PC-3 (cell line): ENCODE data around the gene TBC1D14. TPM values are rescaled to one million over a fixed set of nuclear protein-coding genes. Genes with fewer than 3 reads are reported as not detected.

ENCODE experiments used
- ATAC-seq: fragments of 200-7000 bp; cut with Tn5 transposase; 2 replicates; pipeline ENCODE4 v1.9.1; 2020; ENCODE audit warnings: mild to moderate bottlenecking, moderate library complexity
- BruUV-seq: library from RNA; stranded (reverse); fragments of 400-500 nt; replicated peaks from 2 replicates; lab custom pipeline; 2021; lab: Mats Ljungman, UMichigan
- CTCF ChIA-PET: fragments of 300-600 bp; sonication (Branson Sonifier 250); formaldehyde crosslinking; loops from one replicate; lab custom pipeline; 2022; ENCODE audit warnings: antibody characterized with exemption; lab: Charles Lee
- POLR2A ChIA-PET: fragments of 300-600 bp; sonication (Branson Sonifier 250); formaldehyde crosslinking; loops from one replicate; lab custom pipeline; 2022; ENCODE audit warnings: antibody characterized with exemption; ENCODE audit not compliant: unreplicated experiment; lab: Charles Lee
- DNase-seq: peaks from one replicate; pipeline ENCODE4 v3.0.0-alpha.2; 2015
- H2AFZ ChIP-seq: fragments of 300-600 bp; sonication (generic); 2 replicates; pipeline ENCODE4 v1.6.0; 2016; ENCODE audit warnings: antibody characterized with exemption, low read length
- H3F3A ChIP-seq: fragments of 300-600 bp; sonication (generic); one replicate; pipeline ENCODE4 v1.6.0; 2017; ENCODE audit warnings: antibody characterized with exemption, low read length, control low read depth, mild to moderate bottlenecking; ENCODE audit not compliant: unreplicated experiment
- H3K27ac ChIP-seq: fragments of 300-600 bp; sonication (generic); 2 replicates; pipeline ENCODE4 v1.5.1; 2016; ENCODE audit warnings: mild to moderate bottlenecking, low read length
- H3K27me3 ChIP-seq: fragments of 300-600 bp; sonication (generic); 2 replicates; pipeline ENCODE4 v1.6.1; 2016; ENCODE audit warnings: low read length, mixed read lengths
- H3K36me3 ChIP-seq: fragments of 300-600 bp; sonication (generic); 2 replicates; pipeline ENCODE4 v1.6.1; 2016; ENCODE audit warnings: low read depth, mixed run types, low read length, mixed read lengths
- H3K4me1 ChIP-seq: fragments of 300-600 bp; sonication (generic); 2 replicates; pipeline ENCODE4 v1.5.1; 2016; ENCODE audit warnings: low read length; ENCODE audit not compliant: insufficient read depth
- H3K4me2 ChIP-seq: fragments of 300-600 bp; sonication (generic); 2 replicates; pipeline ENCODE4 v1.6.0; 2016; ENCODE audit warnings: low read length
- H3K4me3 ChIP-seq: fragments of 300-600 bp; sonication (generic); 2 replicates; pipeline ENCODE4 v1.5.1; 2016; ENCODE audit warnings: mild to moderate bottlenecking, low read length, mixed read lengths
- H3K79me2 ChIP-seq: fragments of 300-600 bp; sonication (generic); 2 replicates; pipeline ENCODE4 v1.6.1; 2017; ENCODE audit warnings: low read length, mixed read lengths
- H3K9ac ChIP-seq: fragments of 300-600 bp; sonication (generic); 2 replicates; pipeline ENCODE4 v1.6.0; 2016; ENCODE audit warnings: mild to moderate bottlenecking, low read length
- H3K9me2 ChIP-seq: fragments of 300-600 bp; sonication (generic); replicated peaks from 2 replicates; pipeline ENCODE4 v1.6.1; 2016; ENCODE audit warnings: mixed run types, low read length, mixed read lengths
- H3K9me3 ChIP-seq: fragments of 300-600 bp; sonication (generic); 2 replicates; pipeline ENCODE4 v1.6.1; 2016; ENCODE audit warnings: low read length, mixed read lengths
- H4K20me1 ChIP-seq: fragments of 300-600 bp; sonication (generic); 2 replicates; pipeline ENCODE4 v1.6.1; 2016; ENCODE audit warnings: low read length, mixed read lengths
- EZH2 ChIP-seq: fragments of 300-600 bp; sonication (generic); IDR thresholded peaks from one replicate; pipeline ENCODE4 v1.6.1; 2017; ENCODE audit warnings: antibody characterized with exemption, mild to moderate bottlenecking, low read length; ENCODE audit not compliant: unreplicated experiment
- EZH2phosphoT487 ChIP-seq: fragments of 300-600 bp; sonication (generic); IDR thresholded peaks from 2 replicates; pipeline ENCODE4 v1.6.1; 2018; ENCODE audit warnings: mild to moderate bottlenecking, antibody characterized with exemption, low read length, borderline replicate concordance
- intact Hi-C: fragments of 100-400 bp; cut with micrococcal nuclease; formaldehyde crosslinking; loops from 2 replicates; pipeline ENCODE4 v1.9.0; 2023
- total RNA-seq: library from RNA; depleted of rRNA; stranded (reverse); fragments of >200 nt; gene quantifications from 2 replicates; pipeline ENCODE4 v1.2.3, GENCODE V29; 2014
- TF ChIP-seq, protein P1 (sequence below): fragments of 300-600 bp; sonication (generic); conservative IDR thresholded peaks from 2 replicates; pipeline ENCODE4 v1.5.1; 2017; ENCODE audit warnings: antibody characterized with exemption, low read depth, mild to moderate bottlenecking, low read length

Gene TBC1D14
- total RNA-seq, 1 experiment from 2014 or later, result 33.0 TPM

GRCh38 chr4:7045961-7046921, 136.6 kb downstream of the TBC1D14 start:
- CTCF ChIA-PET, result no interaction called here
- Histone ChIP-seq H4K20me1 (peaks cover 6% of the 10 kb centered on the region; the same call in 1 of the 2 replicates), H3K79me2 (peaks cover 78% of the 10 kb centered on the region), H3K4me3 (peak overlapping the region; percentile 98), H3K9me3 (no peaks in the 10 kb centered on the region), H3K27me3 (no peaks in the 10 kb centered on the region), H3K4me2 (peak overlapping the region; percentile 97), H2AFZ (no peak overlapping the region), H3K9ac (no peak overlapping the region), H3K27ac (peak overlapping the region; percentile 8; the same call in 1 of the 2 replicates), H3K4me1 (peaks cover 33% of the 10 kb centered on the region), H3K9me2 (no peaks in the 10 kb centered on the region), H3F3A (no peaks in the 10 kb centered on the region), H3K36me3 (no peaks in the 10 kb centered on the region)
- no TSS peak for BruUV-seq
- POLR2A ChIA-PET, result no interaction called here
- peak; percentile 25 for ATAC-seq
- peak; percentile 39 for DNase-seq
- TF ChIP-seq EZH2 (no peak), EZH2phosphoT487 (no peak)
- TF ChIP-seq, protein P1, sequence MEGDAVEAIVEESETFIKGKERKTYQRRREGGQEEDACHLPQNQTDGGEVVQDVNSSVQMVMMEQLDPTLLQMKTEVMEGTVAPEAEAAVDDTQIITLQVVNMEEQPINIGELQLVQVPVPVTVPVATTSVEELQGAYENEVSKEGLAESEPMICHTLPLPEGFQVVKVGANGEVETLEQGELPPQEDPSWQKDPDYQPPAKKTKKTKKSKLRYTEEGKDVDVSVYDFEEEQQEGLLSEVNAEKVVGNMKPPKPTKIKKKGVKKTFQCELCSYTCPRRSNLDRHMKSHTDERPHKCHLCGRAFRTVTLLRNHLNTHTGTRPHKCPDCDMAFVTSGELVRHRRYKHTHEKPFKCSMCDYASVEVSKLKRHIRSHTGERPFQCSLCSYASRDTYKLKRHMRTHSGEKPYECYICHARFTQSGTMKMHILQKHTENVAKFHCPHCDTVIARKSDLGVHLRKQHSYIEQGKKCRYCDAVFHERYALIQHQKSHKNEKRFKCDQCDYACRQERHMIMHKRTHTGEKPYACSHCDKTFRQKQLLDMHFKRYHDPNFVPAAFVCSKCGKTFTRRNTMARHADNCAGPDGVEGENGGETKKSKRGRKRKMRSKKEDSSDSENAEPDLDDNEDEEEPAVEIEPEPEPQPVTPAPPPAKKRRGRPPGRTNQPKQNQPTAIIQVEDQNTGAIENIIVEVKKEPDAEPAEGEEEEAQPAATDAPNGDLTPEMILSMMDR, result no peak
- intact Hi-C loops, result no loop called here

DNA sequence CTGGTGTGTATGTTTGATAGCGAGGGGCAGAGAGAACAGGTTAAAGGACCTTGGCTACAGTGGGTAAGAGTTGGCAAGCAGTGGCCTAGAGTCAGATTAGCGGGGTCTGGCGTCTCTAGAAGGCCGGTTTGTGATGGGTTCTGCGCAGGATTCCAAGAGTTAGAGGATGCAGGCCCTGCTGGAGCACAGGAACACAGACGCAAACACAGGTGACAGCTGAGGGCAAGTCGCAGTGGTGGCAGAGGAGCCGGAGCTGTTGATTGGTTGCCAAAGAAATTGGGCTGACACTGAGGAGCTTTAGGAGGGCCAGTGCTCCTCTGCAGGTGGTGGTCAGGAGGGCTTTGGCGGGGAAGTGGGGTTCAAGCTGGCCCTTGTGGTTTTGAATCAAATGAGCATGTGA, 137.3 kb downstream of the TBC1D14 start:
- H3K79me2 ChIP-seq, result peaks cover 79% of the 10 kb centered on the region
- DNase-seq (no peak), ATAC-seq (no peak)
- TF ChIP-seq, protein P1, result no peak
- TF ChIP-seq EZH2 (no peak), EZH2phosphoT487 (no peak)
- no peak overlapping the region for H3K9ac ChIP-seq
- peaks cover 26% of the 10 kb centered on the region for H3K4me1 ChIP-seq
- POLR2A ChIA-PET, result no interaction called here
- H4K20me1 ChIP-seq, result peaks cover 6% of the 10 kb centered on the region; the same call in 1 of the 2 replicates
- no peaks in the 10 kb centered on the region for H3K9me3 ChIP-seq
- BruUV-seq, result no TSS peak
- H3K4me2 ChIP-seq, result peak overlapping the region; percentile 97; the same call in 1 of the 2 replicates
- no peaks in the 10 kb centered on the region for H3F3A ChIP-seq
- no peaks in the 10 kb centered on the region for H3K36me3 ChIP-seq
- no peak overlapping the region for H3K4me3 ChIP-seq
- no peaks in the 10 kb centered on the region for H3K27me3 ChIP-seq
- H2AFZ ChIP-seq, result no peak overlapping the region
- H3K27ac ChIP-seq, result no peak overlapping the region
- intact Hi-C loops, result no loop called here
- no peaks in the 10 kb centered on the region for H3K9me2 ChIP-seq
- CTCF ChIA-PET, result no interaction called here
